Neural progenitor cell (in vitro differentiated cells): ENCODE results near the gene HINT3. TPM values are rescaled to one million over a fixed set of nuclear protein-coding genes. Genes with fewer than 3 reads are reported as not detected.

Source experiments
- DNase-seq: peaks from one replicate; pipeline ENCODE4 v3.0.0-alpha.2; 2016; ENCODE audit warnings: low spot score
- H2AFZ ChIP-seq: fragments of 200-600 bp; sonication (generic); replicated peaks from 2 replicates; pipeline ENCODE4 v1.6.1; 2016; ENCODE audit warnings: antibody characterized with exemption
- H3F3A ChIP-seq: fragments of 200-600 bp; sonication (generic); 2 replicates; pipeline ENCODE4 v1.6.1; 2016; ENCODE audit warnings: antibody characterized with exemption, low read depth
- H3K27ac ChIP-seq: fragments of 200-600 bp; sonication (generic); 2 replicates; pipeline ENCODE4 v1.5.1; 2016; ENCODE audit warnings: mild to moderate bottlenecking
- H3K27me3 ChIP-seq: fragments of 200-600 bp; sonication (generic); 2 replicates; pipeline ENCODE4 v1.6.1; 2016; ENCODE audit warnings: mild to moderate bottlenecking, moderate library complexity
- H3K36me3 ChIP-seq: fragments of 200-600 bp; sonication (generic); 2 replicates; pipeline ENCODE4 v1.5.1; 2016
- H3K4me1 ChIP-seq: fragments of 200-600 bp; sonication (generic); 2 replicates; pipeline ENCODE4 v1.6.1; 2016; ENCODE audit warnings: mixed run types
- H3K4me2 ChIP-seq: fragments of 200-600 bp; sonication (generic); 2 replicates; pipeline ENCODE4 v1.6.1; 2016
- H3K4me3 ChIP-seq: fragments of 200-600 bp; sonication (generic); 2 replicates; pipeline ENCODE4 v1.5.1; 2016
- H3K79me2 ChIP-seq: fragments of 200-600 bp; sonication (generic); 2 replicates; pipeline ENCODE4 v1.6.1; 2016; ENCODE audit warnings: low read depth
- H3K9ac ChIP-seq: fragments of 200-600 bp; sonication (generic); 2 replicates; pipeline ENCODE4 v1.6.1; 2016
- H3K9me3 ChIP-seq: fragments of 200-600 bp; sonication (generic); 2 replicates; pipeline ENCODE4 v1.5.1; 2016; ENCODE audit warnings: low read depth
- H4K20me1 ChIP-seq: fragments of 200-600 bp; sonication (generic); 2 replicates; pipeline ENCODE4 v1.6.1; 2016; ENCODE audit warnings: low read depth
- H3K27ac Mint-ChIP-seq: 3 replicates; pipeline ENCODE4 v1.8.0; 2021; ENCODE audit warnings: mixed read lengths
- H3K27me3 Mint-ChIP-seq: 2 replicates; pipeline ENCODE4 v1.8.0; 2022; ENCODE audit warnings: low read depth, mild to moderate bottlenecking, inconsistent platforms, moderate library complexity, mixed read lengths; ENCODE audit not compliant: insufficient read depth
- H3K36me3 Mint-ChIP-seq: 3 replicates; pipeline ENCODE4 v1.8.0; 2021; ENCODE audit warnings: mixed read lengths
- H3K4me1 Mint-ChIP-seq: 3 replicates; pipeline ENCODE4 v1.8.0; 2021; ENCODE audit warnings: mixed read lengths
- H3K4me3 Mint-ChIP-seq: 3 replicates; pipeline ENCODE4 v1.8.0; 2021; ENCODE audit warnings: mild to moderate bottlenecking, moderate library complexity, mixed read lengths
- H3K9me3 Mint-ChIP-seq: 3 replicates; pipeline ENCODE4 v1.8.0; 2020; ENCODE audit warnings: mixed read lengths
- CTCF ChIP-seq: fragments of 200-600 bp; sonication (generic); IDR thresholded peaks from 2 replicates; pipeline ENCODE4 v1.5.1; 2017; ENCODE audit warnings: antibody characterized with exemption, mild to moderate bottlenecking
- EZH2 ChIP-seq: fragments of 200-600 bp; sonication (generic); IDR thresholded peaks from 2 replicates; pipeline ENCODE4 v1.6.1; 2017; ENCODE audit warnings: antibody characterized with exemption, mild to moderate bottlenecking, moderate library complexity
- EZH2phosphoT487 ChIP-seq: fragments of 200-600 bp; sonication (generic); IDR thresholded peaks from 2 replicates; pipeline ENCODE4 v1.6.1; 2017; ENCODE audit warnings: antibody characterized with exemption
- total RNA-seq: library from RNA; depleted of rRNA; stranded (reverse); fragments of >200 nt; gene quantifications from 2 replicates; pipeline ENCODE4 v1.2.3, GENCODE V29; 2015; ENCODE audit warnings: low replicate concordance

HINT3 gene
- total RNA-seq, 1 donor from 2014 or later = 29.6 TPM

GRCh38 chr6:125923366-125923877, 33.1 kb upstream of the HINT3 start:
- H2AFZ ChIP-seq = no peak overlapping the region

GRCh38 chr6:125924169-125924568, 32.4 kb upstream of the HINT3 start:
- Mint-ChIP-seq H3K27ac (no peak overlapping the region), H3K9me3 (no peaks in the 10 kb centered on the region), H3K36me3 (peaks cover 6% of the 10 kb centered on the region), H3K27me3 (no peaks in the 10 kb centered on the region), H3K4me1 (peaks cover 2% of the 10 kb centered on the region), H3K4me3 (no peak overlapping the region)
- Histone ChIP-seq H3K79me2 (no peaks in the 10 kb centered on the region), H3K9me3 (no peaks in the 10 kb centered on the region), H3K4me1 (no peaks in the 10 kb centered on the region), H3K27ac (no peak overlapping the region), H3K4me2 (no peak overlapping the region), H3K27me3 (no peaks in the 10 kb centered on the region), H2AFZ (no peak overlapping the region), H3F3A (no peaks in the 10 kb centered on the region), H3K9ac (no peak overlapping the region), H3K36me3 (no peaks in the 10 kb centered on the region), H3K4me3 (no peak overlapping the region), H4K20me1 (no peaks in the 10 kb centered on the region)
- DNase-seq = no peak
- TF ChIP-seq EZH2phosphoT487 (no peak), CTCF (no peak), EZH2 (no peak)

More at GRCh38 chr6:125923366-125923877, 33.1 kb upstream of the HINT3 start:
- Histone ChIP-seq H3K27me3 (no peaks in the 10 kb centered on the region), H3K4me2 (no peak overlapping the region), H3K4me3 (no peak overlapping the region), H3K79me2 (no peaks in the 10 kb centered on the region), H3K4me1 (peaks cover 7% of the 10 kb centered on the region), H3K9ac (no peak overlapping the region), H4K20me1 (no peaks in the 10 kb centered on the region), H3F3A (no peaks in the 10 kb centered on the region), H3K9me3 (no peaks in the 10 kb centered on the region), H3K36me3 (no peaks in the 10 kb centered on the region), H3K27ac (no peak overlapping the region)
- DNase-seq = no peak
- Mint-ChIP-seq H3K9me3 (no peaks in the 10 kb centered on the region), H3K4me1 (peaks cover 10% of the 10 kb centered on the region), H3K27ac (no peak overlapping the region), H3K4me3 (no peak overlapping the region), H3K27me3 (no peaks in the 10 kb centered on the region), H3K36me3 (peaks cover 6% of the 10 kb centered on the region)
- TF ChIP-seq EZH2 = no peak
- TF ChIP-seq EZH2phosphoT487 = no peak
- no peak for TF ChIP-seq CTCF

- H3K36me3 ChIP-seq = no peaks in the 10 kb centered on the region
- H3K27ac ChIP-seq = no peak overlapping the region
- no peak for DNase-seq
- no peaks in the 10 kb centered on the region for H3K4me1 Mint-ChIP-seq
- no peak overlapping the region for H2AFZ ChIP-seq
- no peak overlapping the region for H3K4me3 ChIP-seq
- H3K27ac Mint-ChIP-seq = no peak overlapping the region
- H3K4me1 ChIP-seq = no peaks in the 10 kb centered on the region
- H3K27me3 Mint-ChIP-seq = no peaks in the 10 kb centered on the region
- no peaks in the 10 kb centered on the region for H3K79me2 ChIP-seq
- TF ChIP-seq EZH2 (no peak), EZH2phosphoT487 (no peak), CTCF (no peak)
- no peaks in the 10 kb centered on the region for H3F3A ChIP-seq
- no peaks in the 10 kb centered on the region for H4K20me1 ChIP-seq
- H3K4me3 Mint-ChIP-seq = no peak overlapping the region
- H3K9me3 Mint-ChIP-seq = no peaks in the 10 kb centered on the region
- H3K36me3 Mint-ChIP-seq = peaks cover 6% of the 10 kb centered on the region
- no peak overlapping the region for H3K4me2 ChIP-seq
- no peaks in the 10 kb centered on the region for H3K27me3 ChIP-seq
- H3K9me3 ChIP-seq = no peaks in the 10 kb centered on the region
- no peak overlapping the region for H3K9ac ChIP-seq
These were observed 31.7 kb upstream of the HINT3 start for GRCh38 chr6:125924697-125925358.
